TTC549 (cell line): ENCODE results near the gene MRRF.
"Not testable (repeated sequence)": the region's sequence is repeated elsewhere in the genome, so short reads cannot be mapped to it uniquely, and the experiment has no call there.

Experiments used
- FAIRE-seq: peaks from 2 replicates; lab custom pipeline; 2012; peaks lifted over from hg19 to GRCh38; lab: Jason Lieb, UNC

The MRRF gene

DNA sequence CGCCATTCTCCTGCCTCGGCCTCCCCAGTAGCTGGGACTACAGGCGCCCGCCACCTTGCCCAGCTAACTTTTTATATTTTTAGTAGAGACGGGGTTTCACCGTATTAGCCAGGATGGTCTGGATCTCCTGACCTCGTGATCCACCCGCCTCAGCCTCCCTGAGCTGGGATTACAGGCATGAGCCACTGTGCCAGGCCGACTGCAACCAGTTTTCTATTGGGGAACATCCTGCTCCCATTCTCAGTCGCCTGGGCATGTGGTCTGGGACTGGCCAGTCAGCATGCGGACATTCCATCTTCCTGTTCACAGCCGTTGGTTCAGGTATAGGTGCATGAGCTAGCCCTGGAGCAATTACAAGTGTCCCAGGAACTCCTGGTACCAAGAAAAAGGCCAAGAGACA, 98.4 kb downstream of the MRRF start:
- FAIRE-seq, result not testable (repeated sequence)

DNA sequence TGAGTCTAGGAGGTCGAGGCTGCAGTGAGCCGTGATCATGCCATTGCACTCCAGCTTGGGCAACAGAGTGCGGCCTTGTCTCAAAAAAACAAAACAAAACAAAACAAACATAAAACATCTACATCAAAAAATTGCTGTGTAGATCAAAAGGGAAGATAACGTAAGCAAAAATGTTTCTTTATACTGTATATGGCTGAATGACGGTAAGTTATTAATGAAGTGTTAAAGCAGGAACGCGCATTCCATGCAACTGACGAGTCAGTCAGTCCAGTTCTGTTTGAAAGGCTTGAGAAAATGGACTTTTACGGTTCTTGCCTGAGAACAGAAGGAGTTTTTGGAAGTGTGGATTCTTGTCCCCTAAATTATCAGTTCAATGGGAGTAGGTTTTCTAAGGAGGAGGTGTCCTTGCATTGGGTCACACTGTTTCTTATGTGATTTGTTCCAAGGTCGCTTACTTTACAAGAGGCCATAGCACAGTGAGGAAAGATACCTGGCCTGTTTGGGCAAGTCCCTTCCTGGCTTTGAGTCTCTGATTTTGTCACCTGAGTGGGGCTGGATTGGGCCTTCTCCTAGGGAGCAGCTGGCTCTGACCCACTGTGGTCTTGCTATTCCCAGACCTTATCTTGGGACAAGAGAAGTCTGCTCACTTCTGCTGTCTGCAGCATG, 99.6 kb downstream of the MRRF start:
- FAIRE-seq, result no peak

DNA sequence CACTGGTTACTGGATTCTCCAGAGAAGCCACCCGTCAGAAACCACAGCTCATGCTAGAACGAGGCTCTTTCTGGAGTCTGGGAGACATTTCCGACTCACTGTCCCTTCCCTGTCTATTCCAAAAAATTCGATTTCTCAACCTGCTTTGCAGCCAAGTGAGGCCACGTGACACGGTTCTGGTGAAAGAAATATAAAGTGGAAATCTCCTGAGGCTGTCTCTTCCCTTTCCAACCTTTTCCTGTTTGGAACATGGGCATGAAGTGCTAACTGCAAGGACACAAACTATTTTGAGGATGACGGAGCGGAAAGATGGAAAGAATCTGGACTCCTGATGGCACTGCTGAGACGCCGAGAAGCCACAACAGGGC, 100.1 kb downstream of the MRRF start:
- FAIRE-seq, result no peak

DNA sequence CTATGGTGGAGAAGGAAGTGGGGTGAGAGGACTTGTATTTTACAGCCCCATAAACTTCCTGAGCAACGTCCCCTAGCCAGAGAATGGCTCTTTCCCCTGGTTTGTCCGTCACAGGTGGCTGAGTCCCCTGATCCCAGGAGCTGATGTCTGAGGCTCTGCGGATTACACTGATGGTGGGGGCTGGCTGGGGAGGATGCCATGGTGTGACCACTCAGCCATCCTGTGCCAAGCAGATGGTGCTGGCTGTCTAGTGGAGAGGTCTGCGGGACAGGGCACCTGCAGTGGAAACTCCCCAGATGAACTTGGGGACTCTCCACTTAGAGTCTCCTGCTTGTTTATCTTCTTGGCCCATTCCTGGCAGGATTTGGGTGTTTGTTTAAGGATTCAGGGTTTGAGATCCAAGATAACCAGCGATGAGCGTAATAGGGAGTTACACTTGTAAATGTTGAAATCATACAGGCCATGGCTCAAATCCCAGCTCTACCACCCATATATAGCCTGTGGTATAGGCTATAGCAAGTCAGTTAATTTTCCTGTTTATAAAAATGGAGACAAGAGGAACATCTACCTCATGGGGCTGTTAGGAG, 101.5 kb downstream of the MRRF start:
- FAIRE-seq, result no peak

DNA sequence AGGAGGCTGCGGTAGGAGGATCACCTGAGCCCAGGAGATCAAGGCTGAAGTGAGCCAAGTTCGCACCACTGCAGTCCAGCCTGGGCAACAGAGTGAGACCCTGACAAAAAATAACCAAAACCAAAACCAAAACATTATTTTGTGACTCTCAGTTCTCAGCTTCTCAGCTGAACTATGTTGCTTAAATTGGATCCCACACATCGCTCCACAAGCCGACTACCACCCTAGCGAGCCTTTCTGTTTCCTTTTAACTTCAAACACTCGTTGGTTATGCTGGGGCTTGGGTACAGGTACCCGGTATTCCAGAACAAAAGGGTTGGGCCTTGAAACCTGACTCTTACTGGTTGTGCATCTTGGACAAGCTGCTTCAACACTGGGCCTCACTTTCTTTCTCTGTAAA, 102.4 kb downstream of the MRRF start:
- no peak for FAIRE-seq

DNA sequence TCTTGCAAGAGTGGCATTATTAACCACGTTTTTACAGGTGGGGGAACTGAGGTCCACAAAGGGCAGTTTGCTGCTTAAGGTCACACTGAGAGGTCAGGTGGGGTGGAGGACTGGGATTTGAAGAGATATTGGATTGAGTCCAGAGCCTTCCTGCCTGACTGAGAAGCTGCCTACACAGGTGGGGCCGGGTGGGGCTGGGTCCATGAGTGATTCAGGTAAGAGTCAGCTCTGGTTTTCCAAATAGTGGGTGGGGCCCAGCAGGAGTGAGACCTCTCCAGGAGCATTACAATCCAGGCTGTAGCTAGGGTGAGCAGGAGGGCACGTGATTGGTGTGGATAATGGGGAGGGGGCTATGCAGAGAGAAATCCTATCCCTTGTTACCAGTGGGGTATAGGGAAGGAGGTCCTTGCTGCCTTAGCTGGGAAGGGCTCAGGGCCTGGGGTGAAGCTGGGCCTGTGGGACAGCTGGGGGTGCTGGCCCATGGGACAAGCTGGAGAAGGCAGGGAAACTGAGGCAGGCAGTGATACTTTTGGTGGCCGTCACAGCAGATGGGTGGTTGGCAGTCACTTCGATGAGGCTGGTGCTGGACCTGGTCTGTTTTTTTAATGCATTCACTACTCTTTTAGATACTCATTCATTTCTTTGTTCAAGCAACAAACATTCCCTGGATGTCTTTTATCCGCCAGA, 103.2 kb downstream of the MRRF start:
- no peak for FAIRE-seq

DNA sequence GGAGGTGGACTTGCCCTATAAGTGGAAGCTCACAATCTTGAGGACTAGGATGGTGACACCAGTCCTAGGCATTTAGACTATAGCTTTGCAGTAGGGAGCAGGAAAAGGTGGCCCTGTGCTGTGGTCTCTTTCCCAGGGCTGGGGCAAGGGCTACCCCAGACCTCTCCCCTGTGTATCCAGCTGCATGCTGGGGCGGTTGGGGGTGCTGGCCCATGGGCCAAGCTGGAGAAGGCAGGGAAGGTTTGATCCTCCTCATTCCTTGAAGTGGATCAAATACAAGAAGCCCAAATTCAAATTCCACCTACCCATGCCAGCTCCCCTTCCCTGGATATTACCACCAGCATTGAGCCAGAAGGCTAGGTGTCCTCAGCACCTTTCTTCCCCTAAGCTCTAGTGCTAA, 104.0 kb downstream of the MRRF start:
- no peak for FAIRE-seq

DNA sequence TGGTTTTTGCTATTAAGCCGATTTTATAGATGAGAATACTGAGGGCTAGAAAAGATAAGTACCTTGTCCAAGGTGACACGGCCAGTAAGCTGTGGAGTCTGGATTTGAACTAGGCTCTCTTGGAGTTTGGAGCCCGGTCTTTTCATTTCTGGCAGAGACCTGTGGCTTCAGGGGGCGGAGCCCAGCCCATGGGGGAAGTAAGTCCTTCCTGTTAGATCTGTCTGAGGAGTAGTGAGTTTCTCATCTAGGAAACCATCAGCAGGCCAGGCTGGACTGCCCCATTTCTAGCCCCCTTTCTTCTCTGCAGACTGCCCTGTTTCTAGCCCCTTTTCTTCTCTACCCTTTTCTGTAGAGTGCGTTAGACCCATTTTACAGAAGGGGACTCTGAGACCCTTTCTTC, 105.6 kb downstream of the MRRF start:
- FAIRE-seq, result no peak

DNA sequence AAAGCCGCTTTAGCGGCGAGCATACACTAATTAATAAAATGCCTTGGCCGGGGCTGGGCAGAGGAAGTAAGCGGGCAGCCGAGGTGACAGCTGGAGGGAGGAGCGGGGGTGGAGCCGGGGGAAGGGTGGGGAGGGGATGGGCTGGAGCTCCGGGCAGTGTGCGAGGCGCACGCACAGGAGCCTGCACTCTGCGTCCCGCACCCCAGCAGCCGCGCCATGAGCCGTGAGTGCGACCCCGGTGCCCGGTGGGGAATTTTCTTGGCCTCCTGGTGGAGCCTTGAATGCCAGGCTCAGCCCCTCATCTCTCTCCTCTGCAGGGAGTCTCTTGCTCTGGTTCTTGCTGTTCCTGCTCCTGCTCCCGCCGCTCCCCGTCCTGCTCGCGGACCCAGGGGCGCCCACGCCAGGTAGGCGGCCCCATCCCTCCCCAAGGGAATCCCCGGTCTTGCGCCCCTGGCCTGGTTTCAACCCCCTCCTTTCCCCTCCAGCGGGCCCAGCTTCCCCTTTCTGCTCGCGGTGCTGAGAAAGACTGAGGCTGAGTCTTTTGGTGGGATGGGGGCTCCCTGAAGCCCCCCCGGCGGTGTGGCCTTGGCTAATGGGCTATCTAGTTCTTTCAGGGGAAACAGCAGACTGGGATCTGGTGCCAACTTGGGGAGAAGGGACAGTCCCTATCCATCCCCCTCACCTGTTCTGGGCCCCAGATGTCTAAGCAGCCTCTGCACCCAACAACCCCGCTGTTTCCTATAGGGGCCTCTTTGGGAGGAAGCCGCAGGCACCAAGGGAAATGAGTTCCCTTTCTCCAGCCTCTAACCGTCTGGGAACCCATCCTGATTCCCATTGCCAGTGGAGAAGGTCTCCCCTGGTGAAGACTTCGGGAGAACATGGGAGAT, 106.4 kb downstream of the MRRF start, which contains the start of gene PTGS1:
Gene PTGS1, plus strand, starts transcription at position 156 of the 887 bp plus-strand sequence. Its CDS starts 61 bp downstream, at position 217.
- no peak for FAIRE-seq

DNA sequence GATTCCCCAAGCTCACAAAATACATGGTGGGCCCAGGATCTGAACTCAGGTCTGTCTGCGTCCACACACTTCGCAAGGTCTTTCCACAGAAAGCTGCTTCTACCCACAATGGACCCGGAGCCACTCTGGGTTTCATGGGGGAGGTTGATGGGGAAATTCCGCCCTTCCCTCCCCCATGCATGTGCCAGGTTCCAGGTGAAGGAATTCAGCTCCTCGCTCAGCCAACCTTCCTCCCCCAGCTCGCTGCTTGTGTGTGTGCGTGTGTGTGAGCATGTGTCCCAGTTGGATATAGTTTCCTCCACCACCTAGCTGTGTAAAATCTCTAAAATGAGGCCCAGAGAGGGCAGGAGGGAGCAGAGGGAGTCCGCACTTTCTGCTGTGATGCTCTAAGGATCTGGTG, 107.2 kb downstream of the MRRF start:
- FAIRE-seq, result no peak

DNA sequence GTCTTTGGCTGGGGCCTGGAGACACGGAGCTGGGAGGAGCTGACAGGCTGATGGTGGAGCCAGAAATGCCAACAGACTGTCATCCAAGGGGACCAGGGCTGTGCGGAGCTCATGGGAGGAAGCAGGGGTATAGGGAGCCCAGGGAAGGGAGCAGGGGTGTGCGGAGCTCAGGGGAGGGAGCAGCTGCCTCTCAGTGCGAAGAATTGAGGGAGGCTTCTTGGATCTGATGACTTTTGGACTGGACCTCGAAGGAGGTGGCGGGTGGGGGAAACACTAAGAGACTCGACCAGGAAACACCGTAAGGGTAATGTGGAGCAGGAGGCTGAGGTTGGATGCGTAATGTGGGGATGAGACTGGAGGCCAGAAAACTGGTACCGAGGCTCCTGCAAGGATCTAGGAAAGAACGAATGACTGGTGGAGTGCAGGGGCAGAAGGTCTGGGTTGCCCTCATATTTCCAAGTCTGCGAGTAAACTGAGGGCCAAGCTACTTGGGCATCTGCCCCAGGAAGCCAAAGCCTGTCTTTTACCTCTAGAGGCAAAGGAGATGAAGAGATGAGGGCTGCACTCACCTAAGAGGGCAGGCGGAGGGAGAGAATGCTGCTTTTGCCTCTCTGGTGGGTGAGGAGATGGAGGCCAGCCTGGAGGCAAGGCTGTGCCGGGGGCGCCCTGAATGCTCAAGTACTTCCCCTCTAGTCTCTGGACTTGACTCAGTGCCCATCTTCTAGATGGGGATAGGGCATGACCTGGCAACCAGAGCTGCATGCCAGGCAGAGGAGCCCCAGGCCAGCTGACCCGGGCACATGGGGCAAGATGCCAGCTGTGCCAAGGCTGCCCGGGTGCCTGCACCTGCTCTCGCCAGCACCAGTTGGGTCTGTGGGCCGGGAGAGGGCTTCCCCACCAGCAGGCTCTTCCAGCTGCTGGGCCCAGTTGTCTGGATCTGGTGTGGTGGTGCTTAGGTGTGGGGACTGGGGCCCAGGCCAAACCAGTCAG, 108.5 kb downstream of the MRRF start:
- FAIRE-seq, result no peak

DNA sequence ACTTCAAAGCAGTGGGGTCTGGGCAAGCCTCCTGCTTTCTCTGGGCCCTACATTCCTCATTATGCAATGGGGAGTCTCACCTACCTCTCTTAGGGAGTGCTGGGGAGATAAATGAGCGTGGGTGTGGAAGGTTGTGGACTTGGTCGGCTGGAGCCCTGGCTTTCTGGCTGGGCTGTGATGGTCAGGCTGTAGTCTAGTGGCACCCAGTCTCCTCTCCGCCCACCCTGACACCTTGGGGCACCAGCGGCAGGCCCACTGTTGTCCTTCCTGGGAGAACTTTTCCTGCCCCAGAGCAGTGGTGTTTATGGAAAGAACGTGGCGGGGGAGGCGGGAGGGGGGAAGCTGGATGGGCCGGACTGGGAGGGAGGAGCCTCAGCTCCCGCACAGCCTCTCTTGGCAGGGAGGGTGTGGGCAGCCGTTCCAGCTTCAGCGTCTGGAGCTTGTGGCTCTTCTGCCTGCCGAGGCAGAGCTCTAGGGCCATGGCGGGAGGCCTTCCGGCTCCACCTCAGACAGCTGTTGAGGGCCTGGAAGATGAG, 110.3 kb downstream of the MRRF start:
- no peak for FAIRE-seq

DNA sequence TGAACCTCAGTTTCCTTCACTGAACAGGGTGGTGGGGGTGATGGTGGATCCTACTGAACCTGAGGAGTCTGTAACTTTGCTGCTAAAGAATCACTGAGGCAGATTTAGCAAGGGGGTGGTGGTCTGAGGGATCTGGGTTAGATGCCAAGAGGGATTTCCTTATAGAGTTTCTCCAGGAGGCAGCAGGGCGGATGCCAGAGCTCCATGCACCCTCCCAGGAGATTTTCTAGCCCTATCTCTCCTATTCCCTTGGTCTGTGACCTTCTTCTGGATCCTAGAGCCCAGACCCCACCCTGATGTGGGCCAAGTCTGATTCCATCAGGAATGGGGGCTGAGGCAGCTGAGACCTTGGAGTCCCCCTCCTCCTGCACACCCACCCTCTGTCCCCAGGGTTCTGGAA, 112.1 kb downstream of the MRRF start:
- no peak for FAIRE-seq

DNA sequence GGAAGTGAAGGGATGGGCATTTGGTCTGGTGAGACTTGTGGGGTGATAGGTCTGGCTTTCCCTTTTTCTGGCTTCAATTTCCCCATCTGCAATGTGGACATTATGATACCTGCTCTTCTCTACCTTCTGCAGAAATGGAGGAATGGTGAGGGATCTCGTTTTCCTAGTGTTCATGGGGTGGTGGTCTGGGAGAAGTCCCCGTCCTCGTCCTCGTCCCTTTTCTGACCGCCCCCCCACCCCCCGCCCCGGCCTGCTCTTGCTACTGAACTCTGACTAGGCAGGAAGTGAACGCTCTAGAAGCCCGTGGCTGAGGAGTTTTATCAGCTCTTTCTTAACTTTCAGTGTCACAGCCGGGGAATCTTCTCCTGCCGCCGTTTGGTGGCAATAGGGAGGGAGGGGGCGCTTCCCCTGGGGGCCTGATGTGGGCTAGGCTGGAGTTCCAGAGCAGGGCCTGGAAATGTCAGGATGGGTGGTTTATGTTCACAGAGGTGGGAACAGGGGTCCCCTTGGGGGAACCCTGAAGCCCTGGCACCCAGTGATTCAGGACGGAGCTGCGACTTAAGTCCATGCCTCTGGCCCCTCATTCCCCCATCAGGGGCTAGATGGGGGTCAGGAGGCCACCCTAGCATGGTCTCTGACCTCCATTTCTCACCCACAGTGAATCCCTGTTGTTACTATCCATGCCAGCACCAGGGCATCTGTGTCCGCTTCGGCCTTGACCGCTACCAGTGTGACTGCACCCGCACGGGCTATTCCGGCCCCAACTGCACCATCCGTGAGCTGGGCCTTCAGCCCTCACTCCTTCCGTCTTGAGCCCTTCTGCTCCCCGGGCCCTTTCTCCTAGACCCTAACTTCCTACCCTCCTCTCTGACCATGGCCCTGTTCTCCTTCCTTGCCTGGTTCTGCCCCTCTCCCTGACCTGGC, 112.8 kb downstream of the MRRF start:
- no peak for FAIRE-seq

DNA sequence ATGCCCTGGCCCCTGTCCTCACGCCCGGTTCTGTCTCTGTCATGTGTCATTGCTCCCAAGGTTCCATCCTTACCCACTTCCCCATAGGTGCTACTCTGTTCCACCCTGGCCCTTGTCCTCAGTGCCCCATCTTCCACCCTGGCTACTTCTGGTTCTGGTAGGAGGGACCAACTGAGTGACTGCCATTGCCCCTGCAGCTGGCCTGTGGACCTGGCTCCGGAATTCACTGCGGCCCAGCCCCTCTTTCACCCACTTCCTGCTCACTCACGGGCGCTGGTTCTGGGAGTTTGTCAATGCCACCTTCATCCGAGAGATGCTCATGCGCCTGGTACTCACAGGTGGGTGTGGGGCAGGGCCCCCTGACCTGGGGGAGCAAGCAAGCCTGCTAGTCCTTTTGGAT, 113.6 kb downstream of the MRRF start:
- no peak for FAIRE-seq

DNA sequence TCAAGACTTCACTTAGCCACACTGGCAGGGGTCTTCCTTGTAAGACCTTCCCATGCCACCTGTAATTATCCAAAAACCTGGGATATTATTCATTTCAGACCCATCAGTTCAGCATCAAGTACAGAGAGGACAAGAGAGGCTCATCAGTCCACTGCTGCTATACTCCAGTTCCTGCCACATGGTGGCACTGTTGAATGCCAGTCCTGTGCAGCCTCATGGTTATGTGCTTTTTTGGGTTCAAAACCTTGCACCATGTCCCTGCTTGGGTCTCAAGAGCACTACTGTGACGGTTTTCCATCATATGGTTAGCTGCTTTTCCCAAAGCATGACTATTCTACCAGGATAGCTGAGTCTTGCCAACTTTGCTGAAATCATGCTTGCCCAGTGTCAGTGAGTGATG, 114.7 kb downstream of the MRRF start:
- no peak for FAIRE-seq

DNA sequence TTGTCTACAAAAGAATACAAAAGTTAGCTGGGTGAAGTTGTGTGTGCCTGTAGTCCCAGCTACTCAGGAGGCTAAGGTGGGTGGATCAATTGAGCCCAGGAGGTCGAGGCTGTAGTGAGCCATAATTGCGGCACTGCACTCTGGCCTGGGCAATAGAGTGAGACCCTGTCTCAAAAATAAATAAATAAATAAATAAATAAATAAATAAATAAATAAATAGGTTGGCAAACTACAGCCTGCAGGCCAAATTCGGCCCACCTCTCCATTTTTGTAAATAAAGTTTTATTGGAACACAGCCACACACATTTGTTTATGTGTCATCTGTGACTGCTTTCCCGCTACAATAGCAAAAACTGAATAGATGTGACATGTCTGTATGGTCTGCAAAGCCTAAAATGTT, 115.6 kb downstream of the MRRF start:
- FAIRE-seq, result no peak
